Ovary (tissue), 3 donors: ENCODE measurements around the gene ODF2L.

Experiments used
- CTCF ChIP-seq, 3 donors: fragments of 450-650 bp in 2 of 3; fragments of 200-600 bp in 1 of 3; IDR thresholded peaks; one replicate each; pipeline versions ENCODE4 v1.5.1 to v1.8.0; 2016 to 2022; ENCODE audit warnings: antibody characterized with exemption in 3 of 3, mild to moderate bottlenecking in 1 of 3
- POLR2A ChIP-seq: fragments of 450-650 bp; IDR thresholded peaks from one replicate; pipeline ENCODE4 v1.6.1; 2017; ENCODE audit warnings: antibody characterized with exemption, mild to moderate bottlenecking, moderate library complexity
- donor health status: DM: no; HTN: no; CAD: no.

GRCh38 chr1:86419277-86419903, 23.3 kb upstream of the ODF2L start:
- TF ChIP-seq POLR2A = no peak
- TF ChIP-seq CTCF (IDR thresholded peaks at IDR 0.05) = no peak
